ENCODE measurements around the gene FAM20C.

DNA sequence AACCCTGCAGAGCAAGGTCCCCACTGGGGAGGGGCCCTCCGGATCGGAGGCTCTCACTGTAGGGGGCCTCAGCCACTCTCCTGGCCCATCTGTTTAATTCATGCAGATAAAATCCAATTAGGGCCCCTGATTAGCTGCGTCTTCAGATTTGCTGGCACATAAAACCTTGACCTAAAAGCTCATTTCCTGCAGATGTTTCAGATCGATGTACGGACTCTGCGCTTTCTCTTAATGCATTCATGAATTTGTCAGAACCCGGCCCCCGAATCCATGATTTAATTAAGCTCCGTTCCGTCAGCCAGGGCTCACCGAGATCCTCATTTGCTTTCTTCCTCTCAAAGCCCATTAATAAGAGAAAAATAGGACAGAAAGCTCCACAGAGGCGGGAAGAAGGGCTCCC is 57.6 kb downstream of the FAM20C start:
- TF ChIP-seq POLR2AphosphoS5 (IDR thresholded peaks at IDR 0.05) (no peak), POLR2A (IDR thresholded peaks at IDR 0.05; ENCODE audit: low read depth) (no peak)
- TF ChIP-seq, protein P1, sequence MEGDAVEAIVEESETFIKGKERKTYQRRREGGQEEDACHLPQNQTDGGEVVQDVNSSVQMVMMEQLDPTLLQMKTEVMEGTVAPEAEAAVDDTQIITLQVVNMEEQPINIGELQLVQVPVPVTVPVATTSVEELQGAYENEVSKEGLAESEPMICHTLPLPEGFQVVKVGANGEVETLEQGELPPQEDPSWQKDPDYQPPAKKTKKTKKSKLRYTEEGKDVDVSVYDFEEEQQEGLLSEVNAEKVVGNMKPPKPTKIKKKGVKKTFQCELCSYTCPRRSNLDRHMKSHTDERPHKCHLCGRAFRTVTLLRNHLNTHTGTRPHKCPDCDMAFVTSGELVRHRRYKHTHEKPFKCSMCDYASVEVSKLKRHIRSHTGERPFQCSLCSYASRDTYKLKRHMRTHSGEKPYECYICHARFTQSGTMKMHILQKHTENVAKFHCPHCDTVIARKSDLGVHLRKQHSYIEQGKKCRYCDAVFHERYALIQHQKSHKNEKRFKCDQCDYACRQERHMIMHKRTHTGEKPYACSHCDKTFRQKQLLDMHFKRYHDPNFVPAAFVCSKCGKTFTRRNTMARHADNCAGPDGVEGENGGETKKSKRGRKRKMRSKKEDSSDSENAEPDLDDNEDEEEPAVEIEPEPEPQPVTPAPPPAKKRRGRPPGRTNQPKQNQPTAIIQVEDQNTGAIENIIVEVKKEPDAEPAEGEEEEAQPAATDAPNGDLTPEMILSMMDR (IDR thresholded peaks at IDR 0.05) = no peak
